Suprapubic skin (tissue), 4 donors: ENCODE measurements around the gene MAF. TPM values are rescaled to one million over a fixed set of nuclear protein-coding genes. Genes with fewer than 3 reads are reported as not detected.

Source experiments
- DNase-seq, 2 donors: peaks; one replicate each; pipeline ENCODE4 v3.0.0-alpha.2; 2019; ENCODE audit warnings: low spot score in 2 of 2
- H3K27ac ChIP-seq: fragments of 200-600 bp; sonication (generic); one replicate; pipeline ENCODE4 v1.5.1; 2019
- H3K27me3 ChIP-seq: fragments of 200-600 bp; sonication (generic); one replicate; pipeline ENCODE4 v1.5.1; 2019
- H3K36me3 ChIP-seq: fragments of 200-600 bp; sonication (generic); one replicate; pipeline ENCODE4 v1.5.1; 2019
- H3K4me1 ChIP-seq: fragments of 200-600 bp; sonication (generic); one replicate; pipeline ENCODE4 v1.5.1; 2019
- H3K4me3 ChIP-seq: fragments of 200-600 bp; sonication (generic); one replicate; pipeline ENCODE4 v1.5.1; 2019; ENCODE audit warnings: mild to moderate bottlenecking
- H3K9me3 ChIP-seq: fragments of 200-600 bp; sonication (generic); one replicate; pipeline ENCODE4 v1.5.1; 2019
- CTCF ChIP-seq, 2 donors: fragments of 200-600 bp in 1 of 2; fragments of 450-650 bp in 1 of 2; sonication (generic) in 1 of 2; IDR thresholded peaks; one replicate each; pipeline ENCODE4 v1.5.1; 2016 to 2019; ENCODE audit warnings: antibody characterized with exemption in 2 of 2, mild to moderate bottlenecking in 1 of 2, moderate library complexity in 1 of 2
- EP300 ChIP-seq: sonication (generic); formaldehyde crosslinking; IDR thresholded peaks from one replicate; pipeline ENCODE4 v1.6.1; 2017; ENCODE audit warnings: antibody characterized with exemption
- POLR2A ChIP-seq, 2 donors: fragments of 450-650 bp; IDR thresholded peaks; one replicate each; pipeline ENCODE4 v1.6.1; 2017; ENCODE audit warnings: antibody characterized with exemption in 2 of 2, mild to moderate bottlenecking in 2 of 2, moderate library complexity in 2 of 2
- POLR2AphosphoS5 ChIP-seq, 3 donors: sonication (generic); formaldehyde crosslinking; IDR thresholded peaks; one replicate each; pipeline ENCODE4 v1.6.1; 2017; ENCODE audit warnings: antibody characterized with exemption in 3 of 3
- WGBS: methylation state at CpG from one replicate; pipeline ENCODE4 v1.1.5; 2018; 5-methylcytosine and 5-hydroxymethylcytosine counted together
- total RNA-seq, 4 donors: library from RNA; depleted of rRNA; stranded (reverse); fragments of >200 nt; gene quantifications; one replicate each; pipeline ENCODE4 v1.1.0, GENCODE V29; 2016

Gene MAF
- total RNA-seq, 4 donors from 2014 or later = 83.6 to 135 (median 114) TPM

GRCh38 chr16:79613009-79613408 is 12.5 kb upstream of the MAF start:
- H3K4me1 ChIP-seq = peaks cover 23% of the 10 kb centered on the region
- H3K4me3 ChIP-seq = no peak overlapping the region
- 47% methylated on average over 4 of the region's 4 CpGs for WGBS
- H3K27ac ChIP-seq = peak overlapping the region; percentile 55
- no peak for DNase-seq
- no peaks in the 10 kb centered on the region for H3K9me3 ChIP-seq
- no peaks in the 10 kb centered on the region for H3K36me3 ChIP-seq
- TF ChIP-seq EP300 (no peak), POLR2AphosphoS5 (IDR thresholded peaks at IDR 0.05) (no peak), CTCF (IDR thresholded peaks at IDR 0.05) (no peak), POLR2A (IDR thresholded peaks at IDR 0.05) (no peak)
- no peaks in the 10 kb centered on the region for H3K27me3 ChIP-seq

GRCh38 chr16:79612207-79612606 is 11.7 kb upstream of the MAF start:
- DNase-seq = no peak
- peaks cover 31% of the 10 kb centered on the region for H3K4me1 ChIP-seq
- H3K27me3 ChIP-seq = no peaks in the 10 kb centered on the region
- H3K9me3 ChIP-seq = no peaks in the 10 kb centered on the region
- 81% methylated on average over 2 of the region's 2 CpGs for WGBS
- no peak overlapping the region for H3K4me3 ChIP-seq
- TF ChIP-seq POLR2AphosphoS5 (IDR thresholded peaks at IDR 0.05) = no peak
- TF ChIP-seq CTCF (IDR thresholded peaks at IDR 0.05) = no peak
- TF ChIP-seq EP300 = no peak
- TF ChIP-seq POLR2A (IDR thresholded peaks at IDR 0.05) = no peak
- no peaks in the 10 kb centered on the region for H3K36me3 ChIP-seq
- peak overlapping the region; percentile 55 for H3K27ac ChIP-seq

DNA sequence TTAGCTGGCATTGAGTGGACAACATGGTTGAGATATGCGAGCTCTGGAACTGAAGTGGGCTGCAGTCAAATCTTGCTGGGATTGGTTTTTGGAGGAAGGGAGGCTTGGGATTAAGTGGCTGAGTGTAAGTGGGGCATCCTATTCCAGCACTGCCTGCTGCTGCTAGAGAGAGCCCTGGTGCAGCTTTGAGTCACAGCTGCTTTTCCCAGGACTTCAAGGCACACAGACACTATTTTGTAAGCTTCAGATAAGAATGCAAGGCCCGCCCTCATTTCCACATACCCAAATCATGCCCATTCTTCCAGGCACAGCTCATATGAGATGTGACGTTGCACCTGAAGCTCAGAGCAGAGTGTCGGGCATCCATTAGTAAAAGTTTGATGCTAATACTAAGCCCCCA is 10.2 kb upstream of the MAF start:
- peaks cover 44% of the 10 kb centered on the region for H3K4me1 ChIP-seq
- no peaks in the 10 kb centered on the region for H3K9me3 ChIP-seq
- whole genome bisulfite sequencing = 88% methylated on average over 4 of the region's 4 CpGs
- no peak overlapping the region for H3K4me3 ChIP-seq
- H3K36me3 ChIP-seq = no peaks in the 10 kb centered on the region
- no peak for TF ChIP-seq POLR2A (IDR thresholded peaks at IDR 0.05)
- no peak for TF ChIP-seq POLR2AphosphoS5 (IDR thresholded peaks at IDR 0.05)
- no peak for TF ChIP-seq EP300
- H3K27me3 ChIP-seq = no peaks in the 10 kb centered on the region
- H3K27ac ChIP-seq = peak overlapping the region; percentile 29
- no peak for DNase-seq

DNA sequence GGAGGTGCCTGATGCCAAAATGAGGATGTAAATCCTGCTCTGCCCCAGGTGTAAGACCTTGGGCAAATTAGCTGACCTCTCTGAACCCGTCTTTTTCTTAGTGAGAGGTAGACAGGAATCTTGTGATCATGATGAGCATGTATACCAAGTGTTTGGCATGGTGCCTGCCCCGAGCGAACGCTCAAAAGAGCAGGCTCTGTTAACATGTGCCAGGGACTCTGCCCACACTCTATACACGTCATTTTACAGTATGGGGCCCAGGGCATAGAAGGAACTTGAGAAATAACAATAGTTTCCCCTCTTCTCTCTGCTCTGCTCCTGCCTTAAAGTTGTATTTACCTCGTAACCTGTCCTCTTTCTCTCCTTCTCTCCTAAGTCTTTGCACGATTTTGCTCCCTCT is 9.3 kb upstream of the MAF start:
- no peak for DNase-seq
- WGBS = 61% methylated on average over 7 of the region's 7 CpGs
- no peaks in the 10 kb centered on the region for H3K27me3 ChIP-seq
- peak overlapping the region; percentile 29 for H3K27ac ChIP-seq
- no peaks in the 10 kb centered on the region for H3K36me3 ChIP-seq
- peaks cover 51% of the 10 kb centered on the region for H3K4me1 ChIP-seq
- TF ChIP-seq CTCF (IDR thresholded peaks at IDR 0.05) (no peak), EP300 (no peak), POLR2AphosphoS5 (IDR thresholded peaks at IDR 0.05) (no peak), POLR2A (IDR thresholded peaks at IDR 0.05) (no peak)
- no peak overlapping the region for H3K4me3 ChIP-seq
- no peaks in the 10 kb centered on the region for H3K9me3 ChIP-seq

- Histone ChIP-seq H3K4me1 (peaks cover 58% of the 10 kb centered on the region), H3K4me3 (no peak overlapping the region), H3K9me3 (no peaks in the 10 kb centered on the region), H3K36me3 (no peaks in the 10 kb centered on the region), H3K27me3 (no peaks in the 10 kb centered on the region), H3K27ac (no peak overlapping the region)
- TF ChIP-seq POLR2AphosphoS5 (IDR thresholded peaks at IDR 0.05) (no peak), POLR2A (IDR thresholded peaks at IDR 0.05) (no peak), CTCF (IDR thresholded peaks at IDR 0.05) (no peak), EP300 (no peak)
- WGBS = 86% methylated on average over 5 of the region's 5 CpGs
- no peak for DNase-seq
Observed at GRCh38 chr16:79608976-79609375, 8.4 kb upstream of the MAF start.

GRCh38 chr16:79607587-79607986 is 7.0 kb upstream of the MAF start:
- DNase-seq = no peak
- Histone ChIP-seq H3K36me3 (no peaks in the 10 kb centered on the region), H3K27ac (no peak overlapping the region), H3K4me1 (peaks cover 63% of the 10 kb centered on the region), H3K4me3 (no peak overlapping the region), H3K27me3 (no peaks in the 10 kb centered on the region), H3K9me3 (no peaks in the 10 kb centered on the region)
- TF ChIP-seq CTCF (IDR thresholded peaks at IDR 0.05) (no peak), EP300 (no peak), POLR2AphosphoS5 (IDR thresholded peaks at IDR 0.05) (no peak), POLR2A (IDR thresholded peaks at IDR 0.05) (no peak)
- WGBS = 68% methylated on average over 3 of the region's 3 CpGs
